ENCODE data around the gene GDF7.
A peak's percentile ranks its signal among the peaks of the same experiment; 100 is the strongest.

Gene GDF7

DNA sequence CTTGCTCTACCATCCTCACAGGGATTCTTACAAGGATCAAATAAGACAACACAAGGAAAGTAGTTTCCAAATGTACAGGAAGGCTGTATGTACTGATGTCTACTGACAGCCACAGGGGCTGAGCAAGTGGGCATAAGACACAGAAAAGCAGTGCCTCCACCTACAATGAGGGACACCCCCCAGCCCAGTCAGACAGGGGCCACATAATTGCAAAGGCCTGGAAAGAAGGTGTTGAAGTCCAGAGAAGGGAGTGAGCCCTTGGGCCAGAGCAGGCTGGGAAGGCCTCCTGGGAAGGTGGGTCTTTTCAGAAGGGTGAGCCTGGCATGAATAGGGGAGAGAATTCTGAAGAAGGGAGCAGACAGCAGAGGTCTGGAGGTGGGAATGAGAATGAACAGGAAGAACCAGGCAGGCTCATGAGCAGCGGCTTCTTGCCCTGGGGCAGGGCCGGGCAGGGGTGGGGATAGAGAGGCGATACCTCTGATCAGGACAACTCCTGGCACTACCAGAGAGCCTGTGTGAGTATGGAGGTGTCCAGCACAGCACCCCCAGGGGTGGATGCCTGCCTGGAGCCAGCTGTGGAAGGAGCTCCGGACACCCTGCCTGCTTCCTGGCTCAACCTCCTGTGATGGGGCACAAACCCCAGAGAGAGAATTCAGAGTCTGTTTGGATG lies 46.1 kb upstream of the GDF7 start:
- no peak overlapping the region for H3K27ac ChIP-seq
- TF ChIP-seq, protein P1, sequence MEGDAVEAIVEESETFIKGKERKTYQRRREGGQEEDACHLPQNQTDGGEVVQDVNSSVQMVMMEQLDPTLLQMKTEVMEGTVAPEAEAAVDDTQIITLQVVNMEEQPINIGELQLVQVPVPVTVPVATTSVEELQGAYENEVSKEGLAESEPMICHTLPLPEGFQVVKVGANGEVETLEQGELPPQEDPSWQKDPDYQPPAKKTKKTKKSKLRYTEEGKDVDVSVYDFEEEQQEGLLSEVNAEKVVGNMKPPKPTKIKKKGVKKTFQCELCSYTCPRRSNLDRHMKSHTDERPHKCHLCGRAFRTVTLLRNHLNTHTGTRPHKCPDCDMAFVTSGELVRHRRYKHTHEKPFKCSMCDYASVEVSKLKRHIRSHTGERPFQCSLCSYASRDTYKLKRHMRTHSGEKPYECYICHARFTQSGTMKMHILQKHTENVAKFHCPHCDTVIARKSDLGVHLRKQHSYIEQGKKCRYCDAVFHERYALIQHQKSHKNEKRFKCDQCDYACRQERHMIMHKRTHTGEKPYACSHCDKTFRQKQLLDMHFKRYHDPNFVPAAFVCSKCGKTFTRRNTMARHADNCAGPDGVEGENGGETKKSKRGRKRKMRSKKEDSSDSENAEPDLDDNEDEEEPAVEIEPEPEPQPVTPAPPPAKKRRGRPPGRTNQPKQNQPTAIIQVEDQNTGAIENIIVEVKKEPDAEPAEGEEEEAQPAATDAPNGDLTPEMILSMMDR (conservative IDR thresholded peaks at IDR 0.05): no peak

DNA sequence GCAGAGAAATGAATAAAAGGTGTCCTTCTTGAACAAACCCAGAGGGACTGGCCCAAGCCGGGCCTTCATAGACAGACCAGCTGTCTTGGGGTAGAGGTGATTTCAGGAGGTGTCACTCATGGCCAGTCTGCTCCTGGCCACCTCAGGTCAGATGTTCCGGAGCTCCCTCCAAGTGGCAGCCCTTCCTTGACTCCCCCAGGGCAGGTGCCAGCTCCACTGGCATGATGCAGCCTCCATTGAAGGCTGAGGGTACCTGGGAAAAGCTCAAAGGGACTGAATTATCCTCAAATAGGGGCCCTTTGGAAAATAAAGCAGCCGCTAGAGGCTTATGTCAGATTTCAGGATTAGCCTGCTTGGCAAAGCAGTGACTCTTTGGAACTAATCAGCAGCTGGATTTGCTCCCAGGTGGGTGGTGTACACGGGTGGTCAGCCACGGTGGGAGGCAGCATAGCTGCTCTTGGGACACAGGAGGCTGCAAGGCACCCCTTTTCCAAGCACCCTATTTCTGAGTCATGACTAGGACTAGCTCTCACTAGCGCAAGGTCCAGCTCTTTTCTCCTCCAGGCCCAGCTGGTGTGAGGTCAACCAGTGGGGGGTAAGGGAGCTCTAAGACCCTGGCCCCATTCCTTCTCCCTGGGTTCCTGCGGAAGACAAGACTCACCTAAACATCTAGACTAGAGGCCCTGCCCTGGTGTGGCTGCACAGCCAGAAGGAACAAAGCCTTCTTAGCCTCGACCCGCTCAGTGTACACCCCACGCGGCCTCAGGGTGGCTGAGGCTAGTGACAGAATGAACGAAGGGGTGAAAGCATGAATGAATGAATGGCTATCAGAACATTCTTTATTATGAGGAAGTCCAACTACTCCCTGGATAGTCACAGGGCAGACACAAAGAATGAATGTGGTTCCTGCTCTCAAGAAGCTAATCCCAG lies 45.3 kb upstream of the GDF7 start:
- TF ChIP-seq, protein P1 (conservative IDR thresholded peaks at IDR 0.05): no peak
- H3K27ac ChIP-seq: no peak overlapping the region

DNA sequence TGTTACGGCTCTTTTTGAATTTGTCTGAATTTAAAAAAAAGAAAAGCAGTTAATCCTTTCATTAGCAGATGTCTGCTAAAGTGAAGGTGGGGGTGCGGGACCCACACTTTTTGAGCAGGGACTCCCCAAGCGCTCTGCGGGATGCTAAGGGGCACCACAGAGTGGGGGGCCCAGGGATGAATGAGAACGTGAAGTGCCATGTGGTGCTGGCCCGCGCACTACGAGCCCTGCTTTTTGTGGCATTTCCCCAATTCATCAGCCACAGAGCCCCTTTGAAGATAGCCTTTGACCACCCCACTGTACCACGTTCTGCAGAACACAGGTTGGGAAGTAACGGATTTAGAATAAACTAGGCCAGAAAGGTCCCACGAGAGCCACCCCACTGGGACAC lies 44.7 kb upstream of the GDF7 start:
- TF ChIP-seq, protein P1 (conservative IDR thresholded peaks at IDR 0.05): no peak
- no peak overlapping the region for H3K27ac ChIP-seq

DNA sequence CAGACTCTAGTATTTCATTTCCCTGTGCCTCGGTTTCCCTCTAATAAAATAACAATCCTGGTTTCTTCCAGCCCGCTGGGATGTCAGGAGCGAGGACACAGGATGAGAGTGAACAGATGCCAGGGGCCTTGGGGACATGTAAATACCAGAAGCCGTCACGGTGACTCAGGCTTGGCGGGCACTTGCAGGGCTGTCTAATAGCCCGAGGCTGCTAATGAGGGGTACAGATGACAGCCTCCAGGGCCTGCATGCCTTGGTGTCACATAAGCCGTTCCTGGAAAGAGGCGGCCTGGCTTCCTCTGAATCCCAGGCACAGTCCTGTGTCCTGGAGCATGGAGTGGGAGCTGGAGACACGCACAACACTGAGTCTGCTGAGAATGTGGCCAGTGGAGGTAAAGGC lies 44.2 kb upstream of the GDF7 start:
- no peak overlapping the region for H3K27ac ChIP-seq
- TF ChIP-seq, protein P1 (conservative IDR thresholded peaks at IDR 0.05): no peak

DNA sequence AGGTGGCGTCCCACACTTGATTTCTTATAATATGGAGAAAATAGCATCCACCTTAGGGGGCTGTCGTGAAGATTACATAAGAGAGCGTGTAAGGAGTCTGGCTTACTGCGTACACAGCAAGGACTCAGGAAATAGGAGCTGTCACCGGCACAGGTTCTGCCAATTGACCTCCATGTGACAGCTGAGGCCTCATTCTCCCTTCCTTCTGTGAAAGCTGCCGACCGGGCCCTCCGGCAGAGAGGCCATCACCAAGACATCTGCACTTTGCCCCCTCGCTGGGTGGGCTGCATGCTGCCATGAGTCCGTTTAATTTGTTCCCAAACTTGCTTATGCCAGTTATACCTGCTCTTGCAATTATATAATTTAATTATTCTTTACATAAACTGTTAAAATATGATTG lies 43.7 kb upstream of the GDF7 start:
- TF ChIP-seq, protein P1 (conservative IDR thresholded peaks at IDR 0.05): no peak

DNA sequence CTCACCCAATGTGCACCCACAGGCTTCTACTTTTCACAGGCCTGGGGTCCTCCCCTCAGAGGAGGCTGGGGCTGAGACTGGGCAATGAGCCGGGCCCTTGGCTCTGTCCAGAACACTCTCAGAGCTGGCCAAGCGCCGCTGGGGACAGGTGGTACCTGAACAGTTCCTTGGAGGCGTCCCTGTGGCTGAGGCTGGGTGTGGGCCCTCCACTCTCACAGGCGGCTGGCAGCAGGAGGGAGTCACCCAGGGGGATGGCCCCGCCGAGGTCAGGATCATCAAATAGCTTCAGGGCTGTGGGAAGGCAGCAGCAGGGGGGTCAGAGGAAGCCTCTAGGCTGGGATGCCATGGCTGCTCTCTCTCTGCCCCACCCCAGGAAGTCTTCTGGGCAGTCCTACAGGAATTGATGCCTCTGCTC lies 43.2 kb upstream of the GDF7 start:
- TF ChIP-seq, protein P1 (conservative IDR thresholded peaks at IDR 0.05): no peak
- peak overlapping the region; percentile 34; the same call in 1 of the 2 replicates for H3K27ac ChIP-seq

More for the DNA sequence above, 43.7 kb upstream of the GDF7 start:
- peak overlapping the region; percentile 34; the same call in 1 of the 2 replicates for H3K27ac ChIP-seq

DNA sequence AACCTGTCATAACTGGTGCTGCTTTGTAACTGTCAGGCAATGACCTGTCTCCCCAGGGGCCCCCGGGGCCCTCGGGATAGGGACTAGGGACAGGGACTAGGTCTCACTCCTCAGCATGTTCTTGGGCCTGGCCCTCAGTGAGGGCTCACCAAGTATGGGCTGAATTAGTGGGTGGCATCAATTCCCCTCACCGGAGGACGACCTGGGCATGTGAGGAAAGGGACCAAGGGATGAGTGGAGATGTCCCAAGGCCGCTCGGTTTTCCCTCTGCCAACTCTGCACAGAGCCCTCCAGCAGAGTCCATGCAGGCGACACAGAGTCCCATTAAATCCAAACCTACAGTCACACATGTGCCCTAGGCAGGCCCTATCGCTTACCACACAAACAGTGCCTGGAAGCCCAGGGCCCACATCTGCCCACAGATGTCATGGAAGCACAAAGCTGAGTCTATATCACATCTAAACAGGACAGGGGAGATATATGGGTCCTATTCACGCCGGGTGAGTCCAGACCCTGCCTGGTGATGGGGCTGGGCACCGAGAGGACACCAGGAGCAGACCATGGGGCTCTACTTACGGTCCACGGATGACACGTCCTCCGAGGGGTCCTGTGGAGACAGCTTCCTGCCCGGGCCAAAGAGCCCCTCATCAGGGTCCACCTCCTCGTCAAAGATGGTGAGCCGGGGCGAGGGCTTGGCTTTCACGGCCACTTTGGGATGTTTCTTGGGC lies 42.6 kb upstream of the GDF7 start:
- peak overlapping the region; percentile 34; the same call in 1 of the 2 replicates for H3K27ac ChIP-seq
- TF ChIP-seq, protein P1 (conservative IDR thresholded peaks at IDR 0.05): no peak

All from VCaP (cell line).